Endothelial cell of umbilical vein (primary cell): Measurements from ENCODE around the gene MAPKAP1. TPM values are rescaled to one million over a fixed set of nuclear protein-coding genes. Genes with fewer than 3 reads are reported as not detected.

ENCODE experiments used
- BruUV-seq: library from RNA; stranded (reverse); fragments of 400-500 nt; replicated peaks from 2 replicates; lab custom pipeline; 2021; lab: Mats Ljungman, UMichigan
- CTCF ChIA-PET: fragments of 300-600, 350-600 bp; sonication (Branson Sonifier 250); formaldehyde crosslinking; loops from one replicate; lab custom pipeline; 2021; ENCODE audit warnings: antibody characterized with exemption, inconsistent platforms; lab: Charles Lee
- POLR2A ChIA-PET: fragments of 300-600, 350-600 bp; sonication (Branson Sonifier 250); formaldehyde crosslinking; loops from one replicate; lab custom pipeline; 2021; ENCODE audit warnings: antibody characterized with exemption, inconsistent platforms; lab: Charles Lee
- DNase-seq: peaks from one replicate; pipeline ENCODE4 v3.0.0-alpha.2; 2011; ENCODE audit warnings: low read depth, low spot score
- FAIRE-seq: peaks from 2 replicates; lab custom pipeline; 2011; peaks lifted over from hg19 to GRCh38; lab: Jason Lieb, UNC
- H2AFZ ChIP-seq: 2 replicates; pipeline ENCODE4 v1.6.0; 2012; ENCODE audit warnings: low read depth, low read length, control low read depth, inconsistent platforms
- H3K27ac ChIP-seq: 2 replicates; pipeline ENCODE4 v1.5.1; 2011; ENCODE audit warnings: low read depth, mild to moderate bottlenecking, control low read depth, low read length, moderate library complexity; ENCODE audit not compliant: insufficient read depth
- H3K27me3 ChIP-seq, 2 experiments: 2 replicates each; pipeline versions ENCODE4 v1.6.0 to v1.6.1; 2011; ENCODE audit warnings: low read length in 2 of 2, mixed read lengths in 1 of 2; ENCODE audit not compliant: control insufficient read depth in 2 of 2, insufficient read depth in 2 of 2
- H3K36me3 ChIP-seq, 2 experiments: 2 replicates in 1 of 2; 3 replicates in 1 of 2; pipeline ENCODE4 v1.5.1; 2011; ENCODE audit warnings: low read length in 2 of 2, mild to moderate bottlenecking in 1 of 2, moderate library complexity in 1 of 2; ENCODE audit not compliant: control insufficient read depth in 2 of 2, insufficient read depth in 2 of 2; ENCODE audit errors: extremely low read depth in 1 of 2
- H3K4me1 ChIP-seq: 3 replicates; pipeline ENCODE4 v1.5.1; 2011; ENCODE audit warnings: mild to moderate bottlenecking, low read length; ENCODE audit not compliant: control insufficient read depth, insufficient read depth; ENCODE audit errors: extremely low read depth
- H3K4me2 ChIP-seq: 2 replicates; pipeline ENCODE4 v1.6.1; 2011; ENCODE audit warnings: low read length, control low read depth, mixed read lengths; ENCODE audit not compliant: insufficient read depth
- H3K4me3 ChIP-seq, 3 experiments: fragments of 200-600 bp in 1 of 3; sonication (generic), shearing (Covaris generic) in 1 of 3; replicated peaks in 1 of 3; 2 replicates each; pipeline ENCODE4 v1.5.1; 2011 to 2016; ENCODE audit warnings: control low read depth in 3 of 3, low read length in 3 of 3, mild to moderate bottlenecking in 2 of 3, inconsistent platforms in 1 of 3, low read depth in 1 of 3, moderate library complexity in 1 of 3; ENCODE audit not compliant: insufficient read depth in 1 of 3
- H3K79me2 ChIP-seq: 2 replicates; pipeline ENCODE4 v1.6.0; 2012; ENCODE audit warnings: low read length, inconsistent platforms; ENCODE audit not compliant: control insufficient read depth, insufficient read depth
- H3K9ac ChIP-seq: replicated peaks from 2 replicates; pipeline ENCODE3; 2011; ENCODE audit warnings: low read length, control low read depth; ENCODE audit not compliant: insufficient read depth; ENCODE audit errors: extremely low read depth
- H3K9me1 ChIP-seq: replicated peaks from 3 replicates; pipeline ENCODE4 v1.6.0; 2011; ENCODE audit warnings: mild to moderate bottlenecking, low read length; ENCODE audit not compliant: control insufficient read depth, insufficient read depth; ENCODE audit errors: extremely low read depth
- H3K9me3 ChIP-seq: replicated peaks from 2 replicates; pipeline ENCODE4 v1.5.1; 2012; ENCODE audit warnings: low read length, inconsistent platforms; ENCODE audit not compliant: control insufficient read depth, insufficient read depth
- H4K20me1 ChIP-seq: replicated peaks from 2 replicates; pipeline ENCODE3; 2011; ENCODE audit warnings: mild to moderate bottlenecking, low read length; ENCODE audit not compliant: control insufficient read depth, insufficient read depth; ENCODE audit errors: extremely low read depth
- EZH2 ChIP-seq: IDR thresholded peaks from 2 replicates; pipeline ENCODE4 v1.6.1; 2012; ENCODE audit warnings: borderline replicate concordance, low read depth, mild to moderate bottlenecking, moderate library complexity, low read length, inconsistent platforms; ENCODE audit not compliant: severe bottlenecking
- FOS ChIP-seq: IDR thresholded peaks from 2 replicates; pipeline ENCODE4 v1.6.1; 2011; ENCODE audit warnings: mild to moderate bottlenecking, low read length, moderate library complexity, borderline replicate concordance; ENCODE audit not compliant: insufficient read depth
- GATA2 ChIP-seq: IDR thresholded peaks from 2 replicates; pipeline ENCODE4 v1.7.0; 2011; ENCODE audit warnings: low read depth, mild to moderate bottlenecking, moderate library complexity, mixed read lengths, low read length; ENCODE audit not compliant: insufficient read length, insufficient read depth
- JUN ChIP-seq: IDR thresholded peaks from 2 replicates; pipeline ENCODE4 v1.6.1; 2011; ENCODE audit warnings: borderline replicate concordance, low read depth; ENCODE audit not compliant: insufficient read length, insufficient read depth
- MYC ChIP-seq: IDR thresholded peaks from one replicate; pipeline ENCODE4 v1.6.1; 2011; ENCODE audit warnings: mild to moderate bottlenecking, low read depth, low read length
- POLR2A ChIP-seq: IDR thresholded peaks from 2 replicates; pipeline ENCODE4 v1.6.1; 2012; ENCODE audit warnings: low read depth, mild to moderate bottlenecking, control low read depth, low read length
- POLR2AphosphoS5 ChIP-seq: IDR thresholded peaks from 2 replicates; pipeline ENCODE4 v1.6.1; 2012; ENCODE audit warnings: low read depth, mild to moderate bottlenecking, control low read depth, low read length, moderate library complexity; ENCODE audit not compliant: insufficient read depth
- dilution Hi-C: fragments of 300-500 bp; cut with MboI; formaldehyde crosslinking; loops from one replicate; pipeline ENCODE4 v1.15.0; 2019; ENCODE audit warnings: low sequenced_read_pairs; ENCODE audit not compliant: extremely low pct_ligation_motif_present
- intact Hi-C: fragments of 100-400 bp; cut with micrococcal nuclease; formaldehyde crosslinking; loops from one replicate; pipeline ENCODE4 v1.10.0; 2022
- polyA plus RNA-seq, 4 experiments: library from polyadenylated mRNA; depleted of rRNA in 3 of 4; stranded (reverse) in 3 of 4; unstranded in 1 of 4; fragments of >200 nt; gene quantifications; 2 replicates each; pipeline versions ENCODE4 v1.2.1 to v1.2.3, GENCODE V29; 2011 to 2012; ENCODE audit warnings: missing spikeins in 1 of 4
- total RNA-seq: library from RNA; stranded (reverse); gene quantifications from 2 replicates; pipeline ENCODE4 v1.2.3, GENCODE V29; 2021
- TF ChIP-seq, protein P1 (sequence below), 2 donors: IDR thresholded peaks; 1 replicate in 1 of 2; 2 replicates in 1 of 2; pipeline ENCODE4 v1.5.1; 2011; ENCODE audit warnings: low read length in 2 of 2, mild to moderate bottlenecking in 2 of 2, moderate library complexity in 2 of 2, control low read depth in 1 of 2, inconsistent platforms in 1 of 2, low read depth in 1 of 2; ENCODE audit not compliant: insufficient read depth in 1 of 2; ENCODE audit errors: extremely low read depth in 1 of 2
- TF ChIP-seq, protein P2 (sequence below): IDR thresholded peaks from 2 replicates; pipeline ENCODE4 v1.6.1; 2011; ENCODE audit not compliant: insufficient read depth, insufficient read length

MAPKAP1 gene
- total and polyA plus RNA-seq, 2 donors (not counting 3 experiments of a cell fraction or from before 2014, with no cell fraction given), result 61.9 to 99.1 TPM

DNA sequence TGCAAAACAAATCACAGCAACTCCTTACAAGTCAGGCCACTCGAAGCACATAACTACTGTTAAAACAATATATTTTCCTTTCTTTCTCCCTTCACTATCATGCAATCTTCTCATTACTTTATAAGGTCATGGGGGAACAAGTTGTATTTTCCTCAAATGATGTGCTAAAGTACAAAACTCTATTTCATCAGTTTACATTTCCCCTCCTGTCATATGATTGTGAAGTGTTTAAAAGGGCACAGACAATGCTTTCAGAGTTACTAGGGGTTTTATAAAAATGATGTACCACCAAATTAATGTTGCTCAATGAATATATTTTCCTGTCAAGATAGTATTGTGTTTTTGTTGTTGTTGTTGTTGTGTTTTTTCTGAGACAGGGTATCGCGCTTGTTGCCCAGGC lies 34.1 kb downstream of the MAPKAP1 start:
- Histone ChIP-seq H3K27me3 (no peaks in the 10 kb centered on the region), H3K9ac (no peak overlapping the region), H4K20me1 (no peaks in the 10 kb centered on the region), H3K9me3 (no peaks in the 10 kb centered on the region), H2AFZ (no peak overlapping the region), H3K36me3 (no peaks in the 10 kb centered on the region), H3K79me2 (peaks cover 33% of the 10 kb centered on the region), H3K4me3 (no peak overlapping the region), H3K4me1 (peaks cover 29% of the 10 kb centered on the region), H3K27ac (no peak overlapping the region), H3K9me1 (no peaks in the 10 kb centered on the region), H3K4me2 (no peak overlapping the region)
- dilution Hi-C loops, result no loop called here
- DNase-seq (no peak), FAIRE-seq (no peak)
- CTCF ChIA-PET, result interaction anchor here (1.0 kb wide), 1 partner anchor 11 kb away, joined by 3 read pairs; no protein-coding TSS in a partner anchor
- TF ChIP-seq POLR2A, result no peak
- TF ChIP-seq, protein P1, sequence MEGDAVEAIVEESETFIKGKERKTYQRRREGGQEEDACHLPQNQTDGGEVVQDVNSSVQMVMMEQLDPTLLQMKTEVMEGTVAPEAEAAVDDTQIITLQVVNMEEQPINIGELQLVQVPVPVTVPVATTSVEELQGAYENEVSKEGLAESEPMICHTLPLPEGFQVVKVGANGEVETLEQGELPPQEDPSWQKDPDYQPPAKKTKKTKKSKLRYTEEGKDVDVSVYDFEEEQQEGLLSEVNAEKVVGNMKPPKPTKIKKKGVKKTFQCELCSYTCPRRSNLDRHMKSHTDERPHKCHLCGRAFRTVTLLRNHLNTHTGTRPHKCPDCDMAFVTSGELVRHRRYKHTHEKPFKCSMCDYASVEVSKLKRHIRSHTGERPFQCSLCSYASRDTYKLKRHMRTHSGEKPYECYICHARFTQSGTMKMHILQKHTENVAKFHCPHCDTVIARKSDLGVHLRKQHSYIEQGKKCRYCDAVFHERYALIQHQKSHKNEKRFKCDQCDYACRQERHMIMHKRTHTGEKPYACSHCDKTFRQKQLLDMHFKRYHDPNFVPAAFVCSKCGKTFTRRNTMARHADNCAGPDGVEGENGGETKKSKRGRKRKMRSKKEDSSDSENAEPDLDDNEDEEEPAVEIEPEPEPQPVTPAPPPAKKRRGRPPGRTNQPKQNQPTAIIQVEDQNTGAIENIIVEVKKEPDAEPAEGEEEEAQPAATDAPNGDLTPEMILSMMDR (IDR thresholded peaks at IDR 0.05; ENCODE audit: extremely low read depth in 1 of 2, insufficient read depth in 1 of 2, low read depth in 1 of 2, low read length in 2 of 2), result no peak
- no peak for TF ChIP-seq JUN
- no peak for TF ChIP-seq POLR2AphosphoS5
- TF ChIP-seq MYC, result no peak
- TF ChIP-seq, protein P2, sequence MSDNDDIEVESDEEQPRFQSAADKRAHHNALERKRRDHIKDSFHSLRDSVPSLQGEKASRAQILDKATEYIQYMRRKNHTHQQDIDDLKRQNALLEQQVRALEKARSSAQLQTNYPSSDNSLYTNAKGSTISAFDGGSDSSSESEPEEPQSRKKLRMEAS, result no peak
- TF ChIP-seq GATA2, result no peak
- no peak for TF ChIP-seq EZH2
- TF ChIP-seq FOS, result no peak
- intact Hi-C loops, result loop anchor here (10.0 kb wide), 1 partner anchor 702 kb away; no protein-coding TSS in a partner anchor
- POLR2A ChIA-PET, result no interaction called here
- no TSS peak for BruUV-seq
